K562 (cell line): ENCODE data around the gene CD9. TPM values are rescaled to one million over a fixed set of nuclear protein-coding genes. Genes with fewer than 3 reads are reported as not detected.

ENCODE experiments used
- CBFA2T2 ChIP-seq: fragments of 450-650 bp; conservative IDR thresholded peaks from 2 replicates; pipeline ENCODE4 v1.6.1; 2017; ENCODE audit warnings: mild to moderate bottlenecking
- CEBPG ChIP-seq, 3 experiments: fragments of 200-800 bp in 1 of 3; sonication (Bioruptor generic) in 1 of 3; sonication (generic) in 1 of 3; formaldehyde crosslinking in 1 of 3; IDR thresholded peaks in 2 of 3; conservative IDR thresholded peaks in 1 of 3; 2 replicates each; pipeline versions ENCODE4 v1.6.1 to v1.8.0; 2016 to 2022; ENCODE audit warnings: missing compliant biosample characterization in 2 of 3, missing genetic modification characterization in 2 of 3, mild to moderate bottlenecking in 1 of 3, missing genetic modification reagents in 1 of 3
- CREB3L1 ChIP-seq: fragments of 450-650 bp; IDR thresholded peaks from 2 replicates; pipeline ENCODE4 v1.6.1; 2014; ENCODE audit warnings: low read depth, mild to moderate bottlenecking, moderate library complexity, borderline replicate concordance
- EGR1 ChIP-seq: fragments of 450-650 bp; conservative IDR thresholded peaks from 2 replicates; pipeline ENCODE4 v1.6.1; 2017; ENCODE audit warnings: mild to moderate bottlenecking
- ETV5 ChIP-seq: sonication (generic); formaldehyde crosslinking; IDR thresholded peaks from 2 replicates; pipeline ENCODE4 v1.4.0; 2020; ENCODE audit warnings: low read depth, mild to moderate bottlenecking, missing genetic modification reagents
- IRF1 ChIP-seq: sonication (generic); formaldehyde crosslinking; IDR thresholded peaks from 2 replicates; pipeline ENCODE4 v1.8.0; 2022; ENCODE audit warnings: missing genetic modification reagents, mild to moderate bottlenecking, borderline replicate concordance
- NFE2 ChIP-seq: IDR thresholded peaks from 2 replicates; pipeline ENCODE4 v1.6.1; 2014; ENCODE audit warnings: antibody characterized with exemption, low read depth
- NR2C2 ChIP-seq, 2 experiments: fragments of 200-800 bp in 1 of 2; sonication (Bioruptor generic) in 1 of 2; sonication (generic) in 1 of 2; formaldehyde crosslinking in 1 of 2; IDR thresholded peaks; 2 replicates each; pipeline versions ENCODE4 v1.6.1 to v1.8.0; 2016 to 2022; ENCODE audit warnings: mild to moderate bottlenecking in 1 of 2, missing compliant biosample characterization in 1 of 2, missing genetic modification characterization in 1 of 2, missing genetic modification reagents in 1 of 2
- PKNOX1 ChIP-seq: fragments of 450-650 bp; IDR thresholded peaks from 2 replicates; pipeline ENCODE4 v1.6.1; 2016
- PRMT5 ChIP-seq: sonication (generic); formaldehyde crosslinking; IDR thresholded peaks from 2 replicates; pipeline ENCODE4 v1.5.0; 2020; ENCODE audit warnings: missing genetic modification reagents
- RAD21 ChIP-seq, 2 experiments: fragments of 250-450 bp in 1 of 2; fragments of 450-650 bp in 1 of 2; sonication (Bioruptor Pico) in 1 of 2; formaldehyde crosslinking in 1 of 2; IDR thresholded peaks in 1 of 2; conservative IDR thresholded peaks in 1 of 2; 2 replicates each; pipeline versions ENCODE4 v1.4.0 to v1.8.0; 2020 to 2022; ENCODE audit warnings: mild to moderate bottlenecking in 2 of 2, moderate library complexity in 1 of 2
- STAT5A ChIP-seq: IDR thresholded peaks from 2 replicates; pipeline ENCODE4 v1.6.1; 2012; ENCODE audit warnings: low read length, inconsistent platforms, borderline replicate concordance
- TBL1XR1 ChIP-seq, 2 experiments: IDR thresholded peaks; 2 replicates each; pipeline ENCODE4 v1.6.1; 2012; ENCODE audit warnings: improper control_type of control experiment in 2 of 2, low read length in 2 of 2, mild to moderate bottlenecking in 1 of 2
- ZBED1 ChIP-seq: IDR thresholded peaks from 2 replicates; pipeline ENCODE4 v1.6.1; 2014
- ZNF175 ChIP-seq: fragments of 200-800 bp; sonication (Bioruptor generic); IDR thresholded peaks from 2 replicates; pipeline ENCODE4 v1.6.1; 2016; ENCODE audit warnings: low read depth, mild to moderate bottlenecking, missing genetic modification characterization, missing compliant biosample characterization
- ZNF23 ChIP-seq: fragments of 250-450 bp; sonication (Bioruptor Pico); IDR thresholded peaks from 2 replicates; pipeline ENCODE4 v1.4.0; 2020; ENCODE audit warnings: mild to moderate bottlenecking
- ZNF354B ChIP-seq: fragments of 250-450 bp; sonication (Bioruptor Pico); IDR thresholded peaks from 2 replicates; pipeline ENCODE4 v1.4.0; 2020
- ZNF518B ChIP-seq: fragments of 250-450 bp; sonication (Bioruptor Pico); IDR thresholded peaks from 2 replicates; pipeline ENCODE4 v1.5.0; 2021; ENCODE audit warnings: mild to moderate bottlenecking, moderate library complexity
- polyA plus RNA-seq, 8 experiments: library from polyadenylated mRNA; depleted of rRNA in 4 of 8; stranded (reverse) in 5 of 8; unstranded in 3 of 8; fragments of >200 nt; fragmentation: Nextera tagmentation in 2 of 8; fragmentation: Illumina TruSeq in 1 of 8; extraction: Ambion mirVana in 2 of 8; extraction: Trizol in 1 of 8; gene quantifications; 2 replicates each; pipeline versions ENCODE4 v1.2.1 to v1.2.3, GENCODE V29; 2011 to 2014; ENCODE audit warnings: inconsistent platforms in 1 of 8, missing spikeins in 1 of 8
- total RNA-seq, 7 experiments: library from RNA; depleted of rRNA in 6 of 7; stranded (reverse); fragments of >200 nt in 6 of 7; fragmentation: Illumina TruSeq in 2 of 7; extraction: Trizol in 2 of 7; gene quantifications; 2 replicates each; pipeline versions ENCODE4 v1.2.1 to v1.2.3, GENCODE V29; 2011 to 2021; ENCODE audit warnings: low replicate concordance in 1 of 7

The CD9 gene
- total and polyA plus RNA-seq, 9 of the 15 experiments (the other 6 are each of a cell fraction or from before 2014, with no cell fraction given), result 0.43 to 5.6 (median 0.62) TPM

- TF ChIP-seq NR2C2 (CRISPR knock-in tag; IDR thresholded peaks at IDR 0.05) (no peak), NR2C2 (tag; IDR thresholded peaks at IDR 0.05) (peak; percentile 75), EGR1 (peak; percentile 90), PRMT5 (no peak), NFE2 (0 out of 2 replicates have a peak, but pooled peaks have one; percentile 29), PKNOX1 (peak; percentile 73), ETV5 (peak; percentile 31; the same call in 1 of the 2 replicates), IRF1 (CRISPR knock-in tag) (no peak), ZNF354B (CRISPR knock-in tag) (no peak), CREB3L1 (no peak), ZBED1 (no peak), ZNF175 (CRISPR knock-in tag) (peak; percentile 62), CEBPG (CRISPR knock-in tag; IDR thresholded peaks at IDR 0.05) (peak; percentile 57; the same call in 1 of the 2 replicates), CEBPG (tag; conservative IDR thresholded peaks at IDR 0.05 in 1 of 2, IDR thresholded peaks at IDR 0.05 in 1 of 2) (peak in 1 of 2 experiments; percentile 38; a peak in 1 of 4 replicates), STAT5A (no peak), RAD21 (CRISPR knock-in tag; conservative IDR thresholded peaks at IDR 0.05 in 1 of 2, IDR thresholded peaks at IDR 0.05 in 1 of 2) (0 out of 4 replicates have a peak, but pooled peaks of 1 of the 2 experiments have one; percentile 21), CBFA2T2 (peak; percentile 70), ZNF518B (CRISPR knock-in tag) (no peak), ZNF23 (CRISPR knock-in tag) (no peak), TBL1XR1 (IDR thresholded peaks at IDR 0.05; ENCODE audit: low read length in 2 of 2) (peak in 1 of 2 experiments; percentile 85; a peak in 2 of 4 replicates)
Observed at GRCh38 chr12:6167327-6168280, 32.6 kb upstream of the CD9 start (continued).
